HTR-8/SVneo (cell line): ENCODE data around the gene SHCBP1.
"Not testable (repeated sequence)": the region's sequence is repeated elsewhere in the genome, so short reads cannot be mapped to it uniquely, and the experiment has no call there.

Source experiments
- DNase-seq: peaks from one replicate; pipeline ENCODE4 v3.0.0; 2011; ENCODE audit warnings: low spot score, mixed read lengths; ENCODE audit not compliant: insufficient read length
- FAIRE-seq: peaks from 2 replicates; lab custom pipeline; 2011; peaks lifted over from hg19 to GRCh38; lab: Jason Lieb, UNC

The SHCBP1 gene, protein sequence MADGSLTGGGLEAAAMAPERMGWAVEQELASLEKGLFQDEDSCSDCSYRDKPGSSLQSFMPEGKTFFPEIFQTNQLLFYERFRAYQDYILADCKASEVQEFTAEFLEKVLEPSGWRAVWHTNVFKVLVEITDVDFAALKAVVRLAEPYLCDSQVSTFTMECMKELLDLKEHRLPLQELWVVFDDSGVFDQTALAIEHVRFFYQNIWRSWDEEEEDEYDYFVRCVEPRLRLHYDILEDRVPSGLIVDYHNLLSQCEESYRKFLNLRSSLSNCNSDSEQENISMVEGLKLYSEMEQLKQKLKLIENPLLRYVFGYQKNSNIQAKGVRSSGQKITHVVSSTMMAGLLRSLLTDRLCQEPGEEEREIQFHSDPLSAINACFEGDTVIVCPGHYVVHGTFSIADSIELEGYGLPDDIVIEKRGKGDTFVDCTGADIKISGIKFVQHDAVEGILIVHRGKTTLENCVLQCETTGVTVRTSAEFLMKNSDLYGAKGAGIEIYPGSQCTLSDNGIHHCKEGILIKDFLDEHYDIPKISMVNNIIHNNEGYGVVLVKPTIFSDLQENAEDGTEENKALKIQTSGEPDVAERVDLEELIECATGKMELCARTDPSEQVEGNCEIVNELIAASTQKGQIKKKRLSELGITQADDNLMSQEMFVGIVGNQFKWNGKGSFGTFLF

DNA sequence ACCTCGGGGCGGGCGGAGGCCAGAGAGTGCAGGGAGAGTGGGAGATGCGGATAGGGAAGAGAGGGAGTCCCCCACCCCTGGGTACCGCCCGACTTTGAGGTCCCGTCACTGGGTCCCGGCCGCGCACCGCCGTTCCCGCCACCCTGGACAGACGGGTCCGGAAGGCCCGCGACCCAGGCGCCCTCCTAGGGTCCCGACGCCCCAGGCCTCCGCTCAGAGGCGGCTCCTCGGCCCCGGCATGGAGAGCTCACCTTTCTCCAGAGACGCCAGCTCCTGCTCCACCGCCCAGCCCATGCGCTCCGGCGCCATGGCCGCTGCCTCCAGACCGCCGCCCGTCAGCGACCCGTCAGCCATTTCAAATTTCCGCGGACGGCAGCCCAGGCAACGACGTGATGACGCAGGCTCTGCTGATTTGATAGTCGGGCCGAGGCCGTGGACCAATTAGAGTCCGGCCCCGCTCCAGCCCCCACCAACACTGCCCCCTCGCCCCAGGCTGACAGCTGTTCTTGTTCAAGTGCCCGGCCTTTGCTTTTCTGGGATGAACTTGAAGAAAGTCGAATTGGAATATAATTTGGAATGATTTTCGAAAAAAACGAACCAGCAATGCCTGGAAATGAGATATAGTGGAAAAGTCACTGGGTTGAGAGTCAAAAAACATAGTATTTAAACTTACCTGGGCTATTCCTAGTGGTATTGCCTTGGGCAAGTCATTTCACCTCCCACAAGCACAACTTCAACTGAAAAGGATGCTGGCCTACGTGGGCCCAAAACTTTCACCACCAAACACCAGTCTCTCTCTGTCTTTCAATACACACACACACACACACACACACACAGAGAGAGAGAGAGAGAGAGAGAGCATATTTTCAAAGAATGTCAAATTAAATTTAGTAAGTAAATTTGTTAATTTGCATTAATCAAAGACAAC, at the start of gene SHCBP1:
SHCBP1 (minus strand) TSS at position 374 of the 928 bp plus-strand sequence; CDS start at position 354, 20 bp downstream.
- FAIRE-seq: peak; percentile 48

DNA sequence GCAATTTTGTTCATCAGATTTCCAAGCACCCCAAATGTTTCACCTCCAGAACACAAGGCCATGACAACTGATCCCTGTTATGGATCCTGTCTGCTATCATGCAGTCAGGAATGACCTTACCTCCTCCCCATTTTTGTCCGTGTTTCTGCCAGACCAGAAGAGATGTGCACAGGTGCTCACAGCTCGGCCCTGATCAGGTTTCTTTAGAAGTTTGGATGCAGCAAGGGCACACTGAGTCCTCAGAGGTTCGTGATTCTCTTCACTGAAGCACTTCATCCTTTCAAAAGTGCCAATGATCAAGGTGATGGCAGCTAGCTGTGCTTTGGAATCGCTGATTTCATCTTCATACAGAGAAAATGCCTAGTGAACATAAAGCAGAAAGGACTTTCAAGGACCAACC, 40.9 kb upstream of the SHCBP1 start:
- DNase-seq (no peak), FAIRE-seq (no peak)

More for the DNA sequence above, at the start of gene SHCBP1:
- DNase-seq: peak; percentile 93

DNA sequence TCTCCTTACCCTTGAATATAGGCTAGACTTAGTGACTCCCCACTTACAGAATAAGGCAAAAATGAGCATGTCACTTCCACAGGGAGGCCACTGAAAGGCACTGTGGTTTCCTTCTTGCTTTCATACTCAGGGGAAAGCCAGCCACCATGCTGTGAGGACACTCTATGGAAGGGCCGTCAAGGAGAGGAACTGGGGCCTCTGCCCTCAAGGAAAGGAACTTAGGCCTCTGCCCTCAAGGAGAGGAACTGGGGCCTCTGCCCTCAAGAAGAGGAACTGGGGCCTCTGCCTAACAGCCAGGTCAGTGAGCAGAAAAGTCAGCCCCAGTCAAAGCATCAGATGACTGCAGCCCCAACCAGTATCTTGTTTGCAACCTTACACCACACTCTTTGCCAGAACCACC, 37.7 kb upstream of the SHCBP1 start:
- DNase-seq: no peak

DNA sequence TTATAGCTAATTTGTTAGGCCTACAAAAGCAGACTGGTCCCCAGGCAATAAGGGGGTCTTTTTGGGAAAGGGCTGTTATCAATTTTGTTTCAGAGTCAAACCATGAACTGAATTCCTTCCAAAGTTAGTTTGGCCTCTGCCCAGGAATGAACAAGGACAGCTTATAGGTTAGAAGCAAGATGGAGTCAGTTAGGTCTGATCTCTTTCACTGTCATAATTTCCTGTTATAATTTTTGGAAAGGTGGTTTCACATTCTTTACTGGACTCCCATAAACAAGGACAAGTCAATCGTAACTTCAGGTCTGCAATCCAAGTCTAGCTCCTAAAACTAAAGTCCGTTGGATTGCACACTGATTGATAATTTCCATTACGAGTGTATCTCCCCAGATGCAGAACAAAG, 30.1 kb upstream of the SHCBP1 start:
- DNase-seq (no peak), FAIRE-seq (no peak)

More for the DNA sequence above, 37.7 kb upstream of the SHCBP1 start:
- FAIRE-seq: no peak

DNA sequence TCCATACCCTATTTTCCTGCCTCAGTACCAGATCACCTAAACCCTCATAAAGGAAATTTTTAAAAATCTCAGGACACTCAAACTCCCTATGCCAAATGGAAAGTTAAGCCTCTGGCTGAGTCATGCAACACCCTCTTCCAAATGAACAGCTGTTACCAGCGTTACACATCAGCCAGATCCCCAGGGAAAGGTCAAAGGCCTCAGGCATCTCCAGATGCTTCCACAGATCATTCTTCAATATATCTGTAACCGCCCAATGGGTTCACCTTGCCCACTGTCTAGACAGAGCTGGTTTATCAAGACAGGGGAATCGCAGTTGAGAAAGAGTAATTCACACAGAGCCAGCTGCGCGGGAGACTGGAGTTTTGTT, 29.1 kb upstream of the SHCBP1 start:
- no peak for DNase-seq
- FAIRE-seq: no peak

DNA sequence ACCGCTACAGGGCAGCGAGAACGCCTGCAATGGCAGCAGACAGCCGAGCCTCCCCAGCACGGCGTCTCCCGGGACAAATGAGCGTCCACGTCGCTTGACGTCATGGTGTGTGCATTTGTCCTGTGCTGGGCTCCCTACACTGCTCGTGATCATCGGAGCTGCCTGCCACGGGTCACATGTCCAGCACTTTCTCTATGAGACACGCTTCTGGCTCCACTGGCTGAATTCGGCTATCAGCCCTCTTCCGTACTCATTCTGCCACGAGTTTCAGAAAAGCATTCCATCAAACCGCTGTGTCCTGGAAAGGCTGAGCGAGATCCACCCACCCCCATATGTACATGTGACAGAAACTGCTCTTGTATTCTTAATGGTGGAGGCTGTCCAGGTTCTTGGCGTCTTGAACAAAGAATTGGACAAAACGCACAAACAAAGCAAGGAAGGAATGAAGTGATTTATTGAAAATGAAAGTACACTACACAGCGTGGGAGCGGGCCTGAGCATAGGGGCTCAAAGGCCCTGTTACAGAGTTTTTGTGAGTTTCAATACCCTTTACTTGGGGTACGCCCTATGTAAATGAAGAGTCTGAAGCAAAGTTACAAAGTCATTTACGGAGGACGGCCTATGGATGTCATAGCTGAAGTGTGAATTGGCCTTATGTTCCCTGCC, 28.5 kb upstream of the SHCBP1 start:
- no peak for DNase-seq
- FAIRE-seq: no peak

DNA sequence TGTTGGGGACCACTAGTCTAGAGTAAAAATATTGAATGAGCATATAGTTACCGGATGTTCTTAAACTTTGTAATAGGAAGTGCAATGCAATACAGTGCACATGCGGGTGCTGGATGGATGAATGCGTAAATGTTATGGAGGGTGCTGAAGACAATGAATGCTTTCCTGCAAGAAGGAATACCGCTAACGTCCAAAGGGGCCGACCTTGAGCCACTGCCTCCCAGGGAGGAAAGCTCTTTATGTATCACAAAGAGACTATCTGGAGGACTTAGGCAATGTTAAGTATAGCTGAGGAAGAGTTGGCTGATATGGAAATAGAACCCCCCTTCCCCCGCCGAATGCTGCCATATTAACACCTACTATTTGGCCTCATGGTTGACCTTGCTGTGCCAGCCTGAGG, 27.5 kb upstream of the SHCBP1 start:
- DNase-seq: no peak
- no peak for FAIRE-seq

DNA sequence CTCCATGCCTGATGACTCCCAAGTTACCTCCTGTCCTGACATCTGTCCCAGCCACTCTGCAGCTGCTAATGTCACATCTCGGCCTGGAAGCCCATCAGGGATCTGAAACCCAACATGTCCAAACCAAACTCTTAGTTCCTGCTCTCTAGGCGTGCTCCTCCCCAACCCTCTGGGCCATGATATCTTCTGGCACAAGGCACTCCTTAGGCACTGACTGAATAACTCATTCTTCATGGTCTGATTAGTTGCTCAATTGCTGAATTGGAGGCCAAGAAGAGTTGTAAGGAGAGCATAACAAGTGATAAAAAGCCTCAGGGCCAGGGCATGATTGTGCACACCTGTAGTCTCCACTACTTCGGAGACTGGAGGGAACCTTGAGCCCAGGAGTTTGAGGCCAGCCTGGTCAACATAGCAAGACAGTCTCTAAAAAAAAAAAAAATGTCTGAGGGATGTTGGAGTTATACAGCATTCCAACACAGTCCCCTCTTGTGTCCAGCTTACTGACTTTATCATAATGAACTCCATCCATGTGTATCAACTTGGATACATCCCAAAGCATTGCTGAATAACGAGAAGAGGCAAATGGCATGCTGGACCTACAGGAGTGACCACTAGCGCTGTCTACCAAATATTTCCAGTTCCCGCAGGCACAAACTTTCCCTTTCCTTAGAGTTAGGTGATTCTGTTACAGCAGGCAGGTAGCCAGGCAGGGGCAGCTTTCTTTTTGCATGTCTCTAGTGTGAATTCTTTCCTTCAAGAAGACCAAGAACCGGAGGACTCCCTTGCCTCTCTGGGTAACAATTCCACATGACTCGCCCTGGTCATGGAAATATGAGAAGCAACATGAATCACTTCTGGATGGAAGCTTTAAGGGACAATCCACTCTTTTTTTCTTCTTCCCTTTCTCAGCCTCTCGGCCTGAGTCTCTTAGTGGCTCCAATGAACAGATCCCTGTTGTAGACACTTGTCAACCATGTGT, 18.1 kb upstream of the SHCBP1 start:
- FAIRE-seq (no peak), DNase-seq (no peak)

DNA sequence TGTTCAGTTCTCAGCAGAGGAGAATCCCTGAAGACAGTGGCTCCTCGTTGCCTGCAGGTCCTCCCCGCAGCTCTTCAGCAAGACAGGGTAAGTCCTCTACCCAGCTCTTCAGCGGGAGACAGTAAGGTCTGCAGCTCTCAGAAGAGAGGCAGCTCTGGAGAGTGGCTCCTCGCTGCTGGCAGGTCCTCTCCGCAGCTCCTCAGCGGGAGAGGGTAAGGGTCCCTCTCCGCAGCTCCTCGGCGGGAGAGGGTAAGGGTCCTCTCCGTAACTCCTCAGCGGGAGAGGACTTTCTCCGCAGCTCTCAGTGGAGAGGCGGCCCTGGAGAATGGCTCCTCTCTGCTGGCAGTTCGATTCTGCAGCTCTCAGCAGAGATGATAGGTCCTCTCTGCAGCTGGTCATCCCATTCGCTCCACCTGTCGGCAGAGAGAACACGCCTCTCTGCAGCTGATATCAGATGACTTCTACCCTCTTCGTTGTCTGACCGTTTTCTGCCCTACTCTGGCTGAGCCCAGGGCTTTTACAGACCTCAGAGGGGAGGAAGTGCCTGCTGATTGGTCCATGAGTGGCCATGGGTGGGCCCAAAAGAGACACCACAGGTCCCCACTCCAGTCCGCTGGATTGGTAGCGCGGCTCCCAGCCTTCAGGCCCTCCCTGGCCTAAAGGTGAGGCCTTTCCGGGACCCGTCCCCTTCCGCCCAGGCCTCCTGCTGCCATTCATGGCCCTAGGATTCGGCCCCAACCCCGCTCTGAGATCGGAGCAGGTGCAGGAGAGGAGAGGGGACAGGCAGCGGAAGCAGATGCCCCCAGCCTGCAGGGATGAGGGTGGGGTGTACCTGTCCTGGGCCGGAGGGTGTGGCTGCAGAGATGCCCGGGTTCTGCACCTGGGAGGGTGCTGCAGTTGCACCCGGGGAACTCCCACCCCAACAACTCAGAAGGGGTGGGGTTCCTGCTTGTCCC, 11.9 kb upstream of the SHCBP1 start:
- FAIRE-seq (no peak), DNase-seq (no peak)

DNA sequence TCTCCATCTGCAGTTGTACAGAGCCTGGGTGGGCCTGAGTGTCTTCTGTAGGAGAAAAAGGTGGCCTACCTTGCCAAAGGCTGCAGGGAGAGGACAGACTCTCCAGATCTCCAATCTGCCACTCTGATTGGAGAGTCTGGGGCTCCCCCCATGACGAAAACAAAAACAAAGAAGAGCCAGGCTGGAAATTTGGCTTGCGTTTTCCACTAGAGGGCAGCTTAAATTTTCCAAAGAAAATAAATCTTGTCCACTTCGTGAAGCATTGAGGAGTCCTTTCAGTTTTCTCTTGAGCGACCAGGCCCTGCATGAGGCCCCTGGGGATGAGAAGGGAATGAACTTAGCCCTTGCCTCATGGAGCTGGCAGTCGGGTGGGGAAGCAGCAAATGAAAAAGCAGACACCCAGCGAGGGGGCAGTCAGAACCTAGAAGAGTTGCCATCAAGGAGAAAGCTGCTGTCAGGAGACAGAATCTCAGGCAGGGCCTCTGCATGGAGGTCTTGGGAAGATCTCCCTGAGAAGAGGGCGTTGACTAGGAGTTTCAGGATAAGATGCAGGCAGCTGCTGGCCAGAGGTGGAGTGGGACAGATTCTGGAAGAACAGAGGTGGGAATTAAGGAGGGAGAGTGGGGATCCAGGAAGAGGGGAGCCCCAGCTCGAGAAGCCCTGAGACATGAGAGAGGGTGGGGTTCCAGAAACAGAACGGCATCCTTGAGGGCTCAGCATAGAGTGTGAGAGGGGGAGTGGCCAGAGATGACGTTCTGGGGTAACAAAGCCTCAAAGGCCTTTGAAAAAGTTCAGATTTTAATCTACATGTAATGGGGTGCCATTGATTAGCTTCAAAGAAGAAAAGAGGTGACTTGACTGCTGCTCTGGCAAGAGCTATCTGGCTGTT, 8.4 kb upstream of the SHCBP1 start:
- FAIRE-seq (no peak), DNase-seq (peak; percentile 56)

DNA sequence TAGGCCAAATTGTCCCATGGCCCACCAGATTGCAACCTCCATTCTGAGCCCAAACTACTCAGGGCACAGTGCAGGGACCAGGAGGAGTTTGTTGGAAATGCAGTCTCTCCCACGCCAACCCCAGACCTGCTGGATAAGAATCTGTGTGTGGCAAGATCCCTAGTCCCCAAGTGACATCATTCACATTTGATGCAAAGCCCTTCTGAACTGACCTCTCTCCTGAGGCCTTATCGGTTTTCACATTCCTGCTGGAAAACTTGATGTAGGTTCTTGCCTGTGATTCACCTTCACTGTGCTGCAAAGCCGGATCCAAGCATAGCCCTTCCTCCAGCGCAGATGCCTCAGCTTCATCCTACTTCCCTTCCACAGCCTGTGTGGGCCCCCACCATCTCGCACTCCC, 6.6 kb upstream of the SHCBP1 start:
- FAIRE-seq: no peak

DNA sequence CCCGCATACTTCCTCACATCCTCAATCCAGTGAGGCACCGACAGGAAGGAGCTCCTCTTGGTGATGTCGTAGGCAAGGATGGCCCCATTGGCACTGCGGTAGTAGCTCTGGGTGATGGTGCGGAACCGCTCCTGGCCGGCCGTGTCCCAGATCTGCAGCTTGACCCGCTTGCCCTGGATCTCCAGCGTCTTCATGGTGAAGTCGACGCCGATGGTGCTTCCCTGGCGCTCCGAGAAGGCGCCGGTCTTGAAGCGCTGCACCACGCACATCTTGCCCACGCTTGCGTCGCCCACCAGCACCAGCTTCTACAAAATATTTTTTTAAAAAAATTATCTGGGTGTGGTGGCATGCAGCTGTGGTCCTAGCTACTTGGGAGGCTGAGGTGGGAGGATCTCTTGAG, 5.5 kb upstream of the SHCBP1 start:
- DNase-seq: not testable (repeated sequence)
- FAIRE-seq: peak; percentile 79

More for the DNA sequence above, 6.6 kb upstream of the SHCBP1 start:
- no peak for DNase-seq

DNA sequence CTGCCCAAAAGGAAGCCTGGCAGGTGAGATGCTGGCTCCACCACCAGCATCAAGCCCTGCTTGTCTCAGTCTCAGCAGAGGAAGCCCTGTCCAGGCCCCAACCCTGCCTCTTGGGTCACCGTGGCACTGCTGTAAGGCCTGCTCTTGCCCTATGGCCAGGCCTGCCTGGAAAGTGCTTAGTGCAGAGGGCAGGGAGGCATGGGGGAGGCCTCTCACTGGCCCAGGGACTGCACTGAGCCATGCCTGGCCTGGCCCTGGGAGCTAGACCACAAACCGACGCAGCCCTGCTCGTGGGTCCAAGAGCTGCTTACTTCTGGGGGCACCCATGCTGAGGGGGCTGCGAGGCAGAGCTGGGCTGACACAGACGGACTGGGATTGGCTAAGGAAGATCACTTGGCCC, 3.7 kb upstream of the SHCBP1 start:
- DNase-seq, FAIRE-seq: not testable (repeated sequence)

DNA sequence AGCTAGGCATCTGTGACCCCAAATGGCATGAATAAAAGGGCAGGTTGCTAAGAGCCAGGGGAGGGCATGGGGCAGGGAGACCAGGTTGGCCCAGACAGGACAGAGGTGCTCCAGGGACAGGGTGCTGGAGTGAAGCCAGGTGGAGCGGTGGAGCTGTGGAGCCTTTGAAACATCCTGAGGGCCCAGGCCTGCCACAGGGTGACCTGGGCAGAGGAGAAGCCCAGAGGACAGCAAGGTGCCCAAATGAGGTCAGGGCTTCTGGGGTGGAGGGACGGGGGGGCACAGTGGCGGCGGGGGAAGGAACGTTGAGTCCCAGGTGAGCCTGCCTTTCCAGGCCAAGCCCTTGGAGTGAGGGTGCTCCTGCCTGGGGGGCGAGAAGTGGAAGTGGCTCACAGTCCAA, 2.5 kb upstream of the SHCBP1 start:
- FAIRE-seq, DNase-seq: not testable (repeated sequence)

DNA sequence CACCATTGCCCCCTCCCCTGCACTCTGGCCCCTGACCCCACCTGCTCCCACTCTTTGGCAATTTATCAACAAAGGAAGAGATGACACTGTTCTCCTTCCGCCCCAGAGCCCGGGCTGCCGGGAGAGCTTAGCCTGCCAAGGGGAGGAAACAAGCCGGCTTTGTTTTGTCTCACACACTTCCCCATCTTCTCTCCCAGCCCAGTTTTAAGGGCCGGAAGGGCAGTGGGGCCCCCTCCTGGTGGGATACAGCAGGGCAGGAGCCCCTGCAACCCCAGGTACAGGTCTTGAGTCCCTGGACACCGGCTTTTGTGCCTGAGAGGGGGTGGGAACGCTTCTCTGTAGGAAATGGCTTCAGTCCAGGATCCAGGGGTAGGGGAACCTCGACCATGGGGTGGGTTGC, 2.1 kb upstream of the SHCBP1 start:
- not testable (repeated sequence) for DNase-seq, FAIRE-seq

DNA sequence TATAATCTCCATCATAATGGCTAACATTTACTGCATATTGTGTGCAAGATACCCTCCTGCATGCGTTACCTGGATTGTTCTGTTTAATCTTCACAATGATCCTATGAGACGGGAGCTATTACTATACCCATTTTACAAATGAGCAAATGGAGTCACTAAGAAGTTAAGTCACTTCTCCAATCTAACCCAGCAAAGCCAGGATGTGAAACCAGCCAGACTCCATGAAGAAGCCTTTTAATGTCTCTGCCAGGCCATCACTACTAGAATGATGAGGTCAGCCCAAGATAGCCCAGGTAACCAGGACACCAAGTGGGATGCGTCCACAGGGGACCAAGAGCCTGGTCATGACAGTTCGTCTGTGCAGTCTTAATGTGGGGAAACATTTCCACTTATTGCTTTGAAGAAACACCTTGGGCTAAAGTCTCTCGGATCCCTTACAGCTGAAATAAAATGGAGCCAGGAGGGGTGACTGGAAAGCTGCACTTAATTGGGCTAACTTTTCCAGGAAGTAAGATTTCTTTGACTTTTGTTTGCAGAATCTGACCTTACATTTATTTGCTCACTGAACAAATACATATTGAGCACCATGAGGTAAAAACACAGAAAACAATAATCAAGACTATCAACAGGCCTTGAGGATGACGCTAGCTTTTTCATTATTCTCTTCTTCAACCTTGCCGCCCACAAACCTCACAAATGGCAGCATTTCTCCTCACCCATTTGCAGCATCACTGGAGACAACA, 926 bp upstream of the SHCBP1 start:
- FAIRE-seq: no peak
- no peak for DNase-seq
